H1 (cell line): Measurements from ENCODE around the gene APOC3. TPM values are rescaled to one million over a fixed set of nuclear protein-coding genes. Genes with fewer than 3 reads are reported as not detected.

Experiments
- CTCF ChIA-PET: fragments of 300-600 bp; sonication (Branson Sonifier 250); formaldehyde crosslinking; loops from one replicate; lab custom pipeline; 2021; ENCODE audit not compliant: partially characterized antibody; lab: Charles Lee
- POLR2A ChIA-PET: fragments of 300-600 bp; sonication (Branson Sonifier 250); formaldehyde crosslinking; loops from one replicate; lab custom pipeline; 2021; ENCODE audit warnings: inconsistent platforms; ENCODE audit not compliant: partially characterized antibody; lab: Charles Lee
- DNase-seq, 2 experiments: peaks; one replicate each; pipeline versions ENCODE4 v3.0.0 to v3.0.0-alpha.2; 2010 to 2022; ENCODE audit warnings: low spot score in 2 of 2, low read depth in 1 of 2, mixed read lengths in 1 of 2
- FAIRE-seq: peaks from 2 replicates; lab custom pipeline; 2011; peaks lifted over from hg19 to GRCh38; lab: Jason Lieb, UNC
- H2AFZ ChIP-seq: 2 replicates; pipeline ENCODE4 v1.8.1; 2012; ENCODE audit warnings: low read length, inconsistent platforms
- H2AK5ac ChIP-seq: 2 replicates; pipeline ENCODE4 v1.6.1; 2013; ENCODE audit warnings: low read depth, low read length
- H2BK120ac ChIP-seq: replicated peaks from 2 replicates; pipeline ENCODE3; 2013; ENCODE audit warnings: low read depth, low read length, inconsistent platforms
- H2BK12ac ChIP-seq: 2 replicates; pipeline ENCODE4 v1.6.1; 2013; ENCODE audit warnings: low read depth, low read length
- H2BK15ac ChIP-seq: 2 replicates; pipeline ENCODE4 v1.6.1; 2013; ENCODE audit warnings: low read length
- H2BK20ac ChIP-seq: 2 replicates; pipeline ENCODE4 v1.6.1; 2013; ENCODE audit warnings: low read length
- H2BK5ac ChIP-seq: 2 replicates; pipeline ENCODE4 v1.6.1; 2013; ENCODE audit warnings: low read depth, low read length
- H3K14ac ChIP-seq: 2 replicates; pipeline ENCODE4 v1.6.1; 2013; ENCODE audit warnings: inconsistent platforms; ENCODE audit not compliant: insufficient read length
- H3K18ac ChIP-seq: 2 replicates; pipeline ENCODE4 v1.6.1; 2013; ENCODE audit warnings: low read length; ENCODE audit errors: extremely low read depth
- H3K23ac ChIP-seq: 2 replicates; pipeline ENCODE4 v1.6.1; 2013; ENCODE audit warnings: inconsistent platforms; ENCODE audit not compliant: insufficient read length
- H3K23me2 ChIP-seq: 2 replicates; pipeline ENCODE4 v1.6.1; 2013; ENCODE audit warnings: low read depth, low read length
- H3K27ac ChIP-seq: 2 replicates; pipeline ENCODE4 v1.6.1; 2011; ENCODE audit warnings: low read depth, low read length, inconsistent platforms
- H3K27me3 ChIP-seq, 4 experiments: replicated peaks in 1 of 4; 1 replicate in 1 of 4; 2 replicates in 3 of 4; pipeline versions ENCODE4 v1.6.1 to v1.8.1; 2011 to 2013; ENCODE audit warnings: low read length in 3 of 4, mild to moderate bottlenecking in 3 of 4, inconsistent platforms in 2 of 4, mixed read lengths in 2 of 4, moderate library complexity in 1 of 4; ENCODE audit not compliant: control insufficient read depth in 3 of 4, insufficient read depth in 3 of 4; ENCODE audit errors: extremely low read depth in 1 of 4
- H3K36me3 ChIP-seq, 4 experiments: 2 replicates each; pipeline versions ENCODE4 v1.6.1 to v1.8.1; 2011 to 2013; ENCODE audit warnings: mild to moderate bottlenecking in 4 of 4, low read length in 3 of 4, moderate library complexity in 2 of 4, control low read depth in 1 of 4, inconsistent platforms in 1 of 4; ENCODE audit not compliant: insufficient read depth in 4 of 4, control insufficient read depth in 2 of 4
- H3K4ac ChIP-seq: replicated peaks from 2 replicates; pipeline ENCODE3; 2013; ENCODE audit warnings: low read length, low read depth, mixed read lengths, inconsistent platforms; ENCODE audit not compliant: insufficient read length
- H3K4me1 ChIP-seq, 4 experiments: replicated peaks in 1 of 4; 1 replicate in 1 of 4; 2 replicates in 3 of 4; pipeline versions ENCODE4 v1.6.1 to v1.8.1; 2011 to 2013; ENCODE audit warnings: low read length in 3 of 4, inconsistent platforms in 2 of 4, mixed read lengths in 1 of 4; ENCODE audit not compliant: insufficient read depth in 4 of 4, control insufficient read depth in 3 of 4
- H3K4me2 ChIP-seq, 2 experiments: 2 replicates each; pipeline versions ENCODE4 v1.6.1 to v1.8.1; 2011 to 2013; ENCODE audit warnings: low read depth in 2 of 2, low read length in 2 of 2, control low read depth in 1 of 2, inconsistent platforms in 1 of 2, mild to moderate bottlenecking in 1 of 2; ENCODE audit not compliant: insufficient read depth in 1 of 2
- H3K4me3 ChIP-seq, 4 experiments: fragments of 200-600, 300-600 bp in 1 of 4; sonication (generic), shearing (Covaris generic), sonication (Bioruptor Twin) in 1 of 4; 2 replicates each; pipeline versions ENCODE4 v1.5.1 to v1.8.1; 2011 to 2016; ENCODE audit warnings: low read length in 4 of 4, low read depth in 3 of 4, control low read depth in 2 of 4, inconsistent platforms in 2 of 4, mild to moderate bottlenecking in 2 of 4, mixed read lengths in 1 of 4, moderate library complexity in 1 of 4; ENCODE audit not compliant: insufficient read depth in 2 of 4; ENCODE audit errors: extremely low read depth in 1 of 4
- H3K56ac ChIP-seq: replicated peaks from 2 replicates; pipeline ENCODE3; 2013; ENCODE audit warnings: low read depth, mild to moderate bottlenecking, mixed read lengths, low read length, inconsistent platforms; ENCODE audit not compliant: insufficient read length
- H3K79me1 ChIP-seq: 2 replicates; pipeline ENCODE4 v1.6.1; 2013; ENCODE audit warnings: low read depth, low read length, control low read depth
- H3K79me2 ChIP-seq, 2 experiments: 2 replicates each; pipeline versions ENCODE4 v1.6.1 to v1.8.1; 2012 to 2013; ENCODE audit warnings: low read length in 2 of 2, mild to moderate bottlenecking in 2 of 2, inconsistent platforms in 1 of 2; ENCODE audit not compliant: insufficient read depth in 2 of 2, control insufficient read depth in 1 of 2
- H3K9ac ChIP-seq, 4 experiments: replicated peaks in 1 of 4; 1 replicate in 1 of 4; 2 replicates in 3 of 4; pipeline versions ENCODE4 v1.6.1 to v1.8.1; 2011 to 2013; ENCODE audit warnings: low read depth in 3 of 4, low read length in 3 of 4, control low read depth in 2 of 4, mild to moderate bottlenecking in 2 of 4, moderate library complexity in 2 of 4, inconsistent platforms in 1 of 4; ENCODE audit errors: extremely low read depth in 1 of 4
- H3K9me3 ChIP-seq, 2 experiments: 2 replicates each; pipeline versions ENCODE4 v1.6.1 to v1.8.1; 2012 to 2013; ENCODE audit warnings: mild to moderate bottlenecking in 2 of 2, moderate library complexity in 2 of 2, control low read depth in 1 of 2, inconsistent platforms in 1 of 2, low read depth in 1 of 2, low read length in 1 of 2, mixed read lengths in 1 of 2; ENCODE audit not compliant: insufficient read depth in 2 of 2
- H4K20me1 ChIP-seq, 2 experiments: replicated peaks in 1 of 2; 2 replicates each; pipeline versions ENCODE3 to v1.8.1; 2011 to 2013; ENCODE audit warnings: inconsistent platforms in 2 of 2, low read length in 2 of 2, mild to moderate bottlenecking in 1 of 2; ENCODE audit not compliant: insufficient read depth in 2 of 2, control insufficient read depth in 1 of 2
- H4K5ac ChIP-seq: 2 replicates; pipeline ENCODE4 v1.6.1; 2013; ENCODE audit warnings: low read length, low read depth, mixed read lengths, inconsistent platforms; ENCODE audit not compliant: insufficient read length
- H4K8ac ChIP-seq: 2 replicates; pipeline ENCODE4 v1.8.0; 2013; ENCODE audit warnings: mild to moderate bottlenecking, moderate library complexity, low read length, inconsistent platforms; ENCODE audit not compliant: insufficient read depth; ENCODE audit errors: extremely low read depth
- H4K91ac ChIP-seq: replicated peaks from 2 replicates; pipeline ENCODE3; 2013; ENCODE audit warnings: low read length, mixed read lengths, inconsistent platforms; ENCODE audit not compliant: insufficient read length
- BACH1 ChIP-seq: IDR thresholded peaks from 2 replicates; pipeline ENCODE4 v1.6.1; 2012; ENCODE audit warnings: low read length, improper control_type of control experiment
- CBX5 ChIP-seq: fragments of 300-800, 300-1000 bp; sonication (generic); IDR thresholded peaks from 2 replicates; pipeline ENCODE4 v1.7.1; 2016; ENCODE audit warnings: antibody characterized with exemption, low read length, low read depth
- CEBPB ChIP-seq: IDR thresholded peaks from 2 replicates; pipeline ENCODE4 v1.6.1; 2012; ENCODE audit warnings: low read depth, low read length
- EGR1 ChIP-seq: IDR thresholded peaks from 2 replicates; pipeline ENCODE4 v1.6.1; 2011; ENCODE audit warnings: low read depth, low read length, borderline replicate concordance
- KDM1A ChIP-seq: fragments of 200-600, 300-600 bp; sonication (generic); IDR thresholded peaks from 2 replicates; pipeline ENCODE4 v1.7.1; 2016; ENCODE audit warnings: mild to moderate bottlenecking, low read length, borderline replicate concordance
- NANOG ChIP-seq: IDR thresholded peaks from 2 replicates; pipeline ENCODE4 v1.6.1; 2011; ENCODE audit warnings: low read length, low read depth, mild to moderate bottlenecking, inconsistent platforms; ENCODE audit not compliant: insufficient read depth, poor library complexity, severe bottlenecking
- NRF1 ChIP-seq: IDR thresholded peaks from 2 replicates; pipeline ENCODE4 v1.6.1; 2011; ENCODE audit warnings: mild to moderate bottlenecking, low read depth, low read length, improper control_type of control experiment
- SP1 ChIP-seq: IDR thresholded peaks from 2 replicates; pipeline ENCODE4 v1.6.1; 2011; ENCODE audit warnings: low read depth, low read length
- SP2 ChIP-seq: IDR thresholded peaks from 2 replicates; pipeline ENCODE4 v1.6.1; 2012; ENCODE audit warnings: mild to moderate bottlenecking, low read length, inconsistent platforms
- TAF1 ChIP-seq: IDR thresholded peaks from 2 replicates; pipeline ENCODE4 v1.6.1; 2011; ENCODE audit warnings: mild to moderate bottlenecking, low read depth, low read length
- WGBS, 2 experiments: shearing (Covaris generic) in 1 of 2; methylation state at CpG; one replicate each; pipeline versions ENCODE4 v1.1.6 to v1.1.7; 2013 to 2015; ENCODE audit warnings: low lambda C conversion rate in 2 of 2, mixed read lengths in 2 of 2, inconsistent platforms in 1 of 2, low coverage in 1 of 2, missing lambda C conversion rate in 1 of 2; ENCODE audit not compliant: insufficient replicate concordance in 2 of 2, insufficient coverage in 1 of 2, insufficient read length in 1 of 2; ENCODE audit errors: extremely low coverage in 1 of 2, missing lambda C conversion rate in 1 of 2; 5-methylcytosine and 5-hydroxymethylcytosine counted together
- polyA plus RNA-seq, 7 experiments: library from polyadenylated mRNA; depleted of rRNA in 3 of 7; stranded (reverse) in 5 of 7; unstranded in 2 of 7; fragments of >200 nt in 5 of 7; fragments of 200-250 nt in 2 of 7; gene quantifications; 1 replicate in 5 of 7; 2 replicates in 1 of 7; 4 replicates in 1 of 7; pipeline versions ENCODE4 v1.2.1 to v1.2.3, GENCODE V29; 2011 to 2013; ENCODE audit warnings: missing spikeins in 2 of 7, mixed read lengths in 2 of 7
- total RNA-seq: library from RNA; stranded (reverse); fragmentation: NEBNext Ultra II Directional; extraction: Animal tissue kit (Norgen Biotek cat#: 25700); gene quantifications from 2 replicates; pipeline ENCODE4 v1.2.1, GENCODE V29; 2021

APOC3 gene
- total and polyA plus RNA-seq, 2 of the 8 experiments (the other 6 are each of a cell fraction or from before 2014, with no cell fraction given), result not detected

DNA sequence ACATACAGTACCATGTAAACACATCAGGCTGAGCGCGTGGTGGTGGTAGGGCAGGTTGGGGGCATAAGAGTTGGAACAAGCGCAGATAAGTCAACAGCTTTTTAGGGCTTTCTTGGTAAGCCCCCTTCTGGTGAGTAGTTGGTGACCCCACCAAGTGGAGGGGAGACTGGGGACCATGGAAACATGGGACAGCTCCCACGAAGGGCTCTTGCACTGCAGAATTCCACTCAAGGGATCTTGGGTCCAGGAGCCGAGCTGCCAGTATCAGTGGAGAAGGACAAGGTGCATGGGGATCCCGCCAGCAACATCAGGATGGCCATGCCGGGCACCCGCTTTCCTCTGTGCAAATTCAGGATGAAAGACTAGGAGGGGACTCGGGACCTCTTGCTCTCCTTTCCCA is 14.0 kb downstream of the APOC3 start:
- Histone ChIP-seq H3K4me3 (no peak overlapping the region), H2BK12ac (no peak overlapping the region), H2BK15ac (no peak overlapping the region), H2AFZ (no peak overlapping the region)
- no peak for FAIRE-seq
- TF ChIP-seq CEBPB (no peak), CBX5 (no peak), TAF1 (no peak), BACH1 (no peak), SP2 (no peak), EGR1 (no peak), NANOG (no peak), KDM1A (no peak), NRF1 (no peak), SP1 (no peak)
- TF ChIP-seq, all 59 proteins: peak for 0
- Histone ChIP-seq H2BK5ac (no peak overlapping the region), H3K56ac (no peak overlapping the region), H3K79me2 (no peaks in the 10 kb centered on the region), H3K4me2 (no peak overlapping the region), H3K23ac (no peak overlapping the region), H3K18ac (no peak overlapping the region), H3K79me1 (no peaks in the 10 kb centered on the region), H2BK20ac (no peak overlapping the region), H4K8ac (no peak overlapping the region), H4K91ac (no peak overlapping the region), H2BK120ac (no peak overlapping the region), H4K5ac (no peak overlapping the region), H3K9ac (no peak overlapping the region), H3K9me3 (no peaks in the 10 kb centered on the region), H3K23me2 (no peaks in the 10 kb centered on the region), H3K4me1 (no peaks in the 10 kb centered on the region; a peak in 1 of 7 replicates), H3K27ac (no peak overlapping the region), H3K14ac (no peak overlapping the region), H3K27me3 (no peaks in the 10 kb centered on the region), H3K36me3 (peaks cover 9 to 41% (median 25%) of the 10 kb centered on the region in 4 experiments; a peak in 7 of 8 replicates), H3K4ac (no peak overlapping the region), H4K20me1 (no peaks in the 10 kb centered on the region), H2AK5ac (no peak overlapping the region)
- no peak for DNase-seq
- POLR2A ChIA-PET, result interaction anchor here (1.1 kb wide), 1 partner anchor 300 kb away, joined by 3 read pairs; the partner anchor contains the start of gene PAFAH1B2
- CTCF ChIA-PET, result interaction anchor here (0.6 to 0.7 kb wide), 2 partner anchors 53 to 304 kb away, joined by 3 read pairs; no protein-coding TSS in a partner anchor
- WGBS, 2 experiments, result 93% methylated on average over 9 of the region's 9 CpGs; no CpG with 5 or more reads in 1 of the 2 experiments
